ENCODE results near the gene MESP1.

DNA sequence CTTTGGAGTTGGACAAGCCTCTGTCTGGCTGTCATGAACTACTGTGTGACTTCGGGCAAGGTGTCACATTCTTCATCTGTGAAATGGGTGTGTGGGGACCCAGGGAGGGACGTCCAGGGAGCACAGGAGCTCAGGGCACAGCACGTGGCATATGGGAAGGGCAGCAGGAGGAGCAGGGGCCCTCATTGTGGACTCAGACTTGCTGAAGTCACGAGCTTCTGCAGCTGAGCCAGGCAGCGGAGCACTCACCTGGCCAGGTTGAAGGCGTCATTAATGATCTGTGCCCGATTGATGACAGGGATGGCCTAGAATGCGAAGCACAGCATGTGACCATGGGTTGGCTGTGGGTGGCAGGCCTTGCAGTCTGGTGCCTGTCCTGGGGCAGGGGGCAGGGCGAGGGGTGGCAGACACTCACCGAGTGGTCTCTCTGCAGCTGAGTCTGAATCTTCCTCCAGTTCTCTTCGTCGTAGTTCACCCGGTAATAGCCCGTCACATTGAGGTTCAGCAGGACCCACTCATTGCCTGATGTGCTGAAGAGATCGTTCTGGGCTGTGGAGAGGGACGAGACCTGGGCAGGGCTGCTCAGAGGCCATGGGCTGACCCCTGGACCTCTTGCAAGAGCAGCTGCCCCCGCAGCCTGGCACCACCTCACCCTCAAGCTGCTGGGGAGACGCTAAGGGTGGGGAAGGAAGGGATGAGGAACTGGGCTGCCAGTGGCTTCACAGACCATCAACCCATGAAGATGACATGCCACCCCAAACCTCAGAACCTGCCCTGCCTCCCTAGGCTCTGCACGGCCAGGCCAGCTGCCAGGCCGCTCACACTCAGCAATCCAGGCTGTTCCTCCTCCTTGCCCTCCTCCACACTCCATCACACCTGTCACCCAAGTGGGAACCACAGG is 48.2 kb upstream of the MESP1 start:
- TF ChIP-seq, protein P1, sequence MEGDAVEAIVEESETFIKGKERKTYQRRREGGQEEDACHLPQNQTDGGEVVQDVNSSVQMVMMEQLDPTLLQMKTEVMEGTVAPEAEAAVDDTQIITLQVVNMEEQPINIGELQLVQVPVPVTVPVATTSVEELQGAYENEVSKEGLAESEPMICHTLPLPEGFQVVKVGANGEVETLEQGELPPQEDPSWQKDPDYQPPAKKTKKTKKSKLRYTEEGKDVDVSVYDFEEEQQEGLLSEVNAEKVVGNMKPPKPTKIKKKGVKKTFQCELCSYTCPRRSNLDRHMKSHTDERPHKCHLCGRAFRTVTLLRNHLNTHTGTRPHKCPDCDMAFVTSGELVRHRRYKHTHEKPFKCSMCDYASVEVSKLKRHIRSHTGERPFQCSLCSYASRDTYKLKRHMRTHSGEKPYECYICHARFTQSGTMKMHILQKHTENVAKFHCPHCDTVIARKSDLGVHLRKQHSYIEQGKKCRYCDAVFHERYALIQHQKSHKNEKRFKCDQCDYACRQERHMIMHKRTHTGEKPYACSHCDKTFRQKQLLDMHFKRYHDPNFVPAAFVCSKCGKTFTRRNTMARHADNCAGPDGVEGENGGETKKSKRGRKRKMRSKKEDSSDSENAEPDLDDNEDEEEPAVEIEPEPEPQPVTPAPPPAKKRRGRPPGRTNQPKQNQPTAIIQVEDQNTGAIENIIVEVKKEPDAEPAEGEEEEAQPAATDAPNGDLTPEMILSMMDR (IDR thresholded peaks at IDR 0.05; ENCODE audit: low read length) = no peak
- TF ChIP-seq EZH2 (optimal IDR thresholded peaks at IDR 0.05; ENCODE audit: low read depth, low read length) (no peak), EZH2phosphoT487 (IDR thresholded peaks at IDR 0.05; ENCODE audit: low read length) (no peak)
